Body of pancreas (tissue), 4 donors: ENCODE results near the gene C9orf78.

Source experiments
- POLR2A ChIP-seq, 3 donors: fragments of 450-650 bp; IDR thresholded peaks; one replicate each; pipeline ENCODE4 v1.6.1; 2016; ENCODE audit warnings: antibody characterized with exemption in 3 of 3, mild to moderate bottlenecking in 2 of 3
- TF ChIP-seq, protein P1 (sequence below), 7 experiments: fragments of 450-650 bp in 4 of 7; fragments of 200-600 bp in 3 of 7; sonication (generic) in 3 of 7; IDR thresholded peaks; one replicate each; pipeline ENCODE4 v1.5.1; 2016 to 2019; ENCODE audit warnings: antibody characterized with exemption in 7 of 7

DNA sequence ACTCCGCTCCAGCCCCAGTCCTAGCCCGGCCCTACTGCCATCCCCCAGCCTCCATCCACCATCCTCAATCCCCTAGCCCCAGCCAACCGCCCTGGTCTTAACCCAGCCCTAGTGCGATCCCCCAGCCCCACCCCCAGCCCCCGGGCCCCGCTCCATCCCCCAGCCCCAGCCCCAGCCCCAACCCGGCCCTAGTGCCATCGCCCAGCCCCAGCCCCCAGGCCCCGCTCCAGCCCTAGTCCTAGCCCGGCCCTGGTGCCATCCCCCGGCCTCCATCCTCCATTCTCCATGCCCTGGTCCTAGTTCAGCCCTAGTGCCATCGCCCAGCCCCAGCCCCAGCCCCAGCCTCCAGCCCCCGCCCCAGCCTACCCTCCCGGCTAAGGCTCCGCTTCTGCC lies 11.5 kb downstream of the C9orf78 start:
- TF ChIP-seq POLR2A (IDR thresholded peaks at IDR 0.05) = no peak
- TF ChIP-seq, protein P1, sequence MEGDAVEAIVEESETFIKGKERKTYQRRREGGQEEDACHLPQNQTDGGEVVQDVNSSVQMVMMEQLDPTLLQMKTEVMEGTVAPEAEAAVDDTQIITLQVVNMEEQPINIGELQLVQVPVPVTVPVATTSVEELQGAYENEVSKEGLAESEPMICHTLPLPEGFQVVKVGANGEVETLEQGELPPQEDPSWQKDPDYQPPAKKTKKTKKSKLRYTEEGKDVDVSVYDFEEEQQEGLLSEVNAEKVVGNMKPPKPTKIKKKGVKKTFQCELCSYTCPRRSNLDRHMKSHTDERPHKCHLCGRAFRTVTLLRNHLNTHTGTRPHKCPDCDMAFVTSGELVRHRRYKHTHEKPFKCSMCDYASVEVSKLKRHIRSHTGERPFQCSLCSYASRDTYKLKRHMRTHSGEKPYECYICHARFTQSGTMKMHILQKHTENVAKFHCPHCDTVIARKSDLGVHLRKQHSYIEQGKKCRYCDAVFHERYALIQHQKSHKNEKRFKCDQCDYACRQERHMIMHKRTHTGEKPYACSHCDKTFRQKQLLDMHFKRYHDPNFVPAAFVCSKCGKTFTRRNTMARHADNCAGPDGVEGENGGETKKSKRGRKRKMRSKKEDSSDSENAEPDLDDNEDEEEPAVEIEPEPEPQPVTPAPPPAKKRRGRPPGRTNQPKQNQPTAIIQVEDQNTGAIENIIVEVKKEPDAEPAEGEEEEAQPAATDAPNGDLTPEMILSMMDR (IDR thresholded peaks at IDR 0.05) = no peak
